HG02852 (cell line): ENCODE data around the gene TNS3.

Experiments used
- ATAC-seq: cut with Tn5 transposase; IDR thresholded peaks from one replicate; pipeline ENCODE4 v1.9.1; 2021; ENCODE audit warnings: mild to moderate bottlenecking, moderate library complexity; ENCODE audit not compliant: unreplicated experiment

TNS3 gene

DNA sequence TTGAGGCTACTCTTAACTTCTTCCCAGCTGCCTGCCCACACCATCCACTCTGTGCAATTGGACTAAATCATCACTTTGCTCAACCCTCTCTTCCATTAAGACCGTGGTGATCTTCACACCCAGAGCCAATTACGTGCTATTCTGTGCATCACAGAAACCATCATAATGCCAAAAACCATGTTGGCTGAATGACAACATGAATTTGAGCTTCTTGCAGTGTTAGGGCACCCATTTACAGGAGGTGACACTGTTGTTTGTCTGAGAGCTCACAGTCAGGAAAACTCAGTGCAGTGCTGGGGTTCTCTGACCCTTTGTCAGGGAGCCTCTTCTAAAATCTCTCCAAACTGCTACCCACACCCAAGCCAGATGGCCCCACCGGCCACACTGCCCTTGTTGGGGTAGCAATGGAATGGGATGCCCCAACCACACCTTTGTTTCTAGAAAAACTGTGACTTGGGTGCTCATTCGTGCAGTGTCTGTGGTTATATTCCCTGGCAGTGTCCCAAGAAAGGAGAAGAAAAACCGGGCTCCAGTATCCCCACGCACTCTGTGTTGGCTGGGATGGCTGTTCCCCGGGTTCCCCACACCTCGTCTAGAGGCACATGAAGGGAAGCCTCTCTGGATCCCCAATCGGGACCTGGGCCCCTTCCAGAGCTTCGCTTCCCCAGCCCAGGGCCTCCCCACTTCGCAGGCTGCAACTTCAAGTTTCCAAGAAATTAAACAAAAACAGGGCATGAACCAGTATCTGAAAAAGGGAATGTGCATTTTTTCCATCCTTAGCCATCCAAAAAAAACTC lies 2.0 kb upstream of the TNS3 start:
- no peak for ATAC-seq

DNA sequence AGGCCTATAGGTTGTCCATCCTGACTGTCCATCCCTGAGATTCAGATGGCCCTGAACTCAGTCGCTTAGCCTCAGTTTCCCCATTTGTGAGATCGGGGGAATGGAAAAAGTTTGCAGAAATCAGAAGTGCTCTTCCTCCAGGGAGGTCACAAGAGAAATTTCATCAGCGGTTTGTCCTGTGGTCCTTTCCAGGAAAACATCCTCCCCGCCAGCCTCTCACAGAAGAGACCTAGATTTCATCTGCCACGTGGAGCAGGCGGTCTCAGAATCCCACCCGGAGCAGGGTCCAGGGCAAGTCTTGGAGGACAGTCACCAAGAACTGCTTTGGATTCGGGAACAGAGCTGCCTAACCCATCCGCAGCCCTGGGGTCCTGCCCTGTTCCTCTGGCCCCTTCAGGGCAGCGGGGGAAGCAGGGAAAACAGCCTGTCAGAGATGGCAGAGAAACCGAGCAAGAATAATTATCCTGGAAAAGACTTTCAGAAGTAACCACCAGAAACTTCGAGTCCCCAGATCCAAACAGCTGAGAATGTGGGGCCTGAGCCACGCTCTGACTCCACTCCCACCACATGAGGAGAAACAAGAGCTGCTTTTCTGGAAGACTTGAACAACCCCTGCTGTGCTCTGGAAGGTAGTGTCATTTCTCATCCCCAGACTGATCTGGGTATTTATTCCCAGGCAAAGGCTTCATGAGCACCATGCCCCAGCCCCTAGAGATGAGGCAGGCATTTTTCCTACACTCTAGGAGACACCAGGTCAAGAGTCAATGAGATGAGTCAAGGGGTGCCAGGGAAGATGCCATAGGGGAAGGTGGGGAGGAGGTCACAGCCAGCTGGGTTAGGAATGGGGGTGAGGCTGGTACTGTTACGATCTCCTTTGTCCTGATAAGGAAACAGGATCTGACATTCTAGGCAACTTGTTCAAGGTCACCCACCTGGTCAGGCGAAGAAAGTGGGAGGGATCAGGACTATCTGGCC lies 1.1 kb upstream of the TNS3 start:
- ATAC-seq = no peak

DNA sequence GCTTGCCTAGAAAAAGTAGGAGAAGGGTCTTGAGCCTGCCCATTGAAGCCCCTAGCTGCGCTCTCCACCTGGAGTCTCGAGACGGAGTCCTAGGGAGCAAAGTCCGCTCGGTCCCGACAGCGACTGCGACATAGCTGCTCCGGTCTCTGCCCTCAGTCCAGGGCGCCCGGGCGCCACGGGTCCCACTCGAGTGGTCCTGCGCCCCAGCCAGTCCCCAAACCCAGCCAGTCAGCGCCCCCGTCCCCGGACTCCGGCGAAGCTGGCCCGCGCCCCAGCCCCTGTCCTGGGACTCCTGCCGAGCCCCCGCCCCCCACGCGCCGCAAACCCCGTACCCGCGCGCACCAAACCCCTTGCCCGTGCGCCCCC lies 490 bp downstream of the TNS3 start:
- ATAC-seq = no peak

DNA sequence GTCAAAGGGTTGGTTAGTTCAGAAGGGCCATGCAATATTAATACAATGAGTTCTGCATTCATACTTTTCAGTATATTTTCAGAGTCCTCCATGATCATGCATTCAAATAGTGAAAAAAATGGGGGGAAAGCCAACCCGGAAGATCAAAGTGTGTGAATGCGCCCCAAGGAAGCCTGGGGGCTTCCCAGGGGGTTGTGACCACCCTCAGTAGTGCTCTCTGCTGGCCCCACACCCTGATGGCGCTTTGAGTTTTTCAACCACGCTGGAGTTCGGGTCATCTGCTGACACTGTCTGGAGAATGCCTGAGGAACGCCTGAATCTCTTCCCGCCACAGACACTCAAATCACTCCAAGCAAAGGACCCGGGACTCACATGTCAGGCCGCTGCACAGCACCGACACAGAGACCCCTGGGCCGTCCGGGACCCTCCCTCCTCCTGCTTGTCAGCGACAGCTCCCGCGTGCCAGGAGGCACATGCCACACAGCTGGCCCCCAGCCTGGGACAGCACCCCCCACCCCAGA lies 1.0 kb downstream of the TNS3 start:
- ATAC-seq = no peak

DNA sequence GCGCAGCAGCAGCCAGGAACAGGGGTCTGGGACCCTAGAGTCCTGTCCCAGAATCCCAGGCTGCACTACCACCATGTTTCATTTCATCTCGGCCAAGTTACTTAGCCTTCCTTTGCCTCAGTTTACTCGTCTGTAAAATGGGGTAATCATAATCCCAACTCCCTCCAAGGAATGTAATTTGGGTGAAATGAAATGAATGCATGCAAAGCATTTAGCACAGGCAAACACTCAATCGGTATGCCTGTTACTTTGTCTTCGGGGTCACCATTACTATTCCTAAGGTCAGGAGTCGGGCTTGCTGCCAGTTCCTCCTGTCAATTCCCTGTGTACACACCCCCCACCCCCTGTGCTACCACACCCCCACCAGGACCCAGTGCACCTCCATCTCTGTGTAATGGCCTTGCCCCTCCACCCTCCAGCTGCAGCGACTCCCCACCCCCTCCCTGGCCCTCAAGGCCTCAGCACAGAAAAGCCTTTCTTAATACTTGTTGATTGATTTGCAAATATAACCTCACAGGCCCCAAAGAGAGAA lies 1.7 kb downstream of the TNS3 start:
- ATAC-seq = no peak

DNA sequence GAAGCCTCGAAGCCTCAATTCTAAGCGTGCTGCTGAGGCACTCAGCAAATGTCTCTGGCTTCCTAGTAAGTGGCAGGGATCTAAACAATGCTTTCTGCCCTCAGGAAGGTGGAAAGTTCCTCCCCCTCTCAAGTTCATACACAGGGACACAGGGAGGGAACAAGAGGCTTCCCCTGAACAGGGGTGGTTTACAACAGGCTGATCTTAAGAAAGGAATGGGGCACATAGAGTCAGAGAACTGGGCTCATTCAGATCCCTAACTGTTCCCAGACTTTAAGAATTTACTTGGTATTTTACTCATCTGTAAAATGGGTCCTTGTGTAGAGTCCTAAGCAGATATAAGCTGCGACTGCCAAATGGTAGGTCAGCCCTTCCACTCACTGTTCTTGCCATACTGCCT lies 2.5 kb downstream of the TNS3 start:
- ATAC-seq = no peak

DNA sequence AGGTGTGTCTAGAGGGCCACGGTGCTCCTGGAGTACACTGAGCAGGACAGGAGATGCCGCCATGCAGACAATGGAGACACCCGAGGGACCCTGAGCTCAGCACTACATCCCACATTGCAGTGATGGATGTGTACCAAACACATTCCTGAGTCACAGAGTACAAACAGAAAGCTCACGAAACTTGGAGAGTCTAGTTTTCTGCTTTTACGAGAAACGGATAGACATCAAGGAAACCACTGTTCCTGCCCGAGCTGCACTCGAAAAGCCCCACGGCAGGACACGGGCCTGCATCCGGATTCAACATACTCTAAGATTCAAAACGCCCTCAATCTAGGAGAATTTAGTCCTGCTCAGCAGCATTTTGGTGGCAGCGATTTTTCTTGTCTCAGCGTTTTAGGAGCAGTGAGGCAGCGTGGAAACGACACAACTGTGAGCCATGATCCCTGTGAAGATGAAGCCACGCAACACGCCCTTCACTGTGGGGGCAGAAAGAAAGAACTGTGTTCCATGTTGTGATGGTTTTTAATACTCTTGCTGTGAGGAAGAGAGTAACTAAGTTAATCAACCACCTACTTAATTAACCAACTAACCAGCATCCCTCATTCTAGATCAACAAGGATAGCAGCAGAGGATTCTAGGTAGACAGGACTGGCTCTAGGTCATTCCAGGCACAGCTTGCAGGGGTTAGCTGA lies 3.2 kb downstream of the TNS3 start:
- no peak for ATAC-seq

DNA sequence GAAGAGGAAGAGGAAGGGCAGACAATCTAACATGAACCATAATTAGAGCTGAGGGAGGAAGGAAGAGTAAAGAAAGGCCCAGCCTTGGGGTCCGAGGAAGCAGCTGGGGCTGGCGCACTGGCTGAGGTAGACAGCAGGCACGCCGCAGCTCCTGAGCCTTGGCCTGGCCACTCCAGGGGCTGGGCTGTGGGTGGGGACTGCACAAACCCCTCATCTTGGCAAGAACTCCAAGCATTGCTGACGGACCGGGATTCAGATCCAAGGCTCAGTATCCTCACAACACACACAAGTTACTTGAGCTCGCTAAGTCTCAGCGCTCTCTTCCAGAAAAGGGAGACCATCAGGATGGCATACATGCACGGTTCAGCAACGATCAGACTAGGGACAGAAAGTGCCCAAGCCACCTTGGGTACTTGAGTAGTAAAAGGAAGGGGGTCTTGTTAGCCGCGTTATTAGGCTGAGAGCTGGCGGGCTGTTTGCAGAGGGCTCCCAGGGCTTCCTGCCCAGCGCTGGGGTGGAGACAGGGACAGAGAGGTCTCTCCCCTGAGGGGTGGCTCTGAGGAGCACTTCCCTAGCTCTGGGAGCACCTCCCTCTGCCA lies 4.5 kb downstream of the TNS3 start:
- ATAC-seq = no peak

DNA sequence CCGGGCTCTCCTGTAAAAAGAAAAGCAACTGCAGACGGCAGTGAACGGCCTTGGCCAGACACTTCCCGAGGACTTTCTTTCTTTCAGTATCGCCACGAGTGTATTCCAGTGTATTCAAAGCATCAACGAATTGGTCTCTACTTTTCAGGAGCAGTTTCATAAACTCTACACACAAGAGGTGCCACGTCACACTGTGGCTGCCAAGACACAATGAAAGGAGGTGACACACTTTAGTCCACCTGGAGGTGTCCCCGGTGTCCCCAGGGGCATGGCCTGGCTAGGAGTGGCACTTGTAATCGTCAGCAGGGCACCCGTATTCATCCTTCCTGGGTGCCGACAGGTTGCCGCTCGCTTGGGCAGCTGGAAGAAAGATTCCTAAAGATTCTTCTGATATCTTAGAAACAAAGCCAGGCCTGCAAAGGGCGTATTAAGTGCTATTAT lies 5.0 kb downstream of the TNS3 start:
- no peak for ATAC-seq

DNA sequence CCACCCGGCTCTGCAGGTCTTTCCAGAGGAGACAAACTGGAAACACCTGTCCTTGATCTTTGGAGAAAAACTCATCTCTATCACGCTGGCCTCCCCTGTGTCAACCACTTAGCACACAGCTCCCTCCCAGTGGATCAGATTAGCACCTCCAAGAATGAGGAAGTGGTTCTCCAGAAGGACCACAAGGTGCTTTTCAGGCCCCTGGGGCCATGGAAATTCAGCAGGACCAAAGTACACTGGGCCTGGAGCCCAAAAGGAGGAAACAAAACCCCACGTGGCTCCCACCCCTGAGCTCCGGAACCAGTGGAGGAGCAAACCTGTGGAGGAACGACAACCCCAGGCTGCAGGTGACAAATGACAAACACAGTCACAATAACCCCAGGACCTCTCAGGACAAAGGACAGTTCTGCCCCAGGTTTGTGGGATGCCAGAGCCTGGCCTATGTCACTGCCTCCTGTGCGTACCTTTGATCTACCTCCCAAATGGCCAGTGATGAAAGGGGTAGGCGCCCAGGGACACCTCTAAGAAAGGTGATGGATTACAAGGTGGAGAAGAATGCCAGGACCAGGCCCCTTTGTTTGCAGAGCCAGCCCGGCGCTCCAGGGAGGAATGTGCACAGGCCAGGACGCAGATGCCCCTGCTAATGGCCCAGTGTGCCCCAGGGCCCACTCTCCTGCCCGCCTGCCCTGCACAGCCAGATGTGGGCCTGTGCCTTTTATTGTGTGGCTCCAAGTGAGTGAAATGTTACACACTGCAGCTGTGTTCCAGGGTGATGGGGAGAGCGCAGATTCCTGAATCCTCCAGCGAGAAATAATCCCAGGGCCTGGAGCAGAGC lies 5.7 kb downstream of the TNS3 start:
- ATAC-seq = no peak

DNA sequence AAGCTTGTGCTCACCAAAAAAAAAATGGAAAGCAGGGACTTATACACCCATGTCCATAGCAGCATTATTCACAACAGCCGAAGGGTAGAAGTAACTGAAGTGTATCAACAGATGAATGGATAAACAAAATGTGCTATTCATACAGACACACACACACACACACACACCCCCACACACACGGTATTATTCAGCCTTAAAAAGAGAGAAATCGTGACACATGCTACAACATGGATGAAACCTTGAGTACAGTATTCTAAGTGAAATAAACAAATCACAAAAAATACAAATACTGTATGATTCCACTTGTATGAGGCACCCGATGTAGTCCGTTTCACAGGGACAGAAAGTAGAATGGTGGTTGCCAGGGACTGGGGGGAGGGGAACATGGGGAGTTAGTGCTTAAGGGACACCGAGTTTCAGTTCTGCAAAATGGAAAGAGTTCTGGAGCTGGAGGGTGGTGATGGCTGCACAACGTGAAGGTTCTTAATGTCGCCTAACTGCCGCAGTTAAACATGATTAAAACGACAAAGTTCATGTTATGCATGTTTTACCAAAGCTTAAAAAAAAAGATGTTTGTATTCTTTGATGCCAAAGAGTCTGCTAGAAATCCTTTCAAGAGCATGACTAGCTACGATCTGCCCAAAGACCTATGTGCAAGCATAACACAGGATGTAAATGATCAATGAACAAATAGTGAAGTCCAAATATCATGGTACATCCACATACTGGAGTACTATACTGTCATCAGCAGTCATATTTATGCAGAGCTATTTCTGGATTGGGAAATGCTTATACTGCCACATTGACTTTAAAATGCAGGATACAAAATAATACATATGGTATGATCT lies 7.2 kb downstream of the TNS3 start:
- ATAC-seq = peak; percentile 87

DNA sequence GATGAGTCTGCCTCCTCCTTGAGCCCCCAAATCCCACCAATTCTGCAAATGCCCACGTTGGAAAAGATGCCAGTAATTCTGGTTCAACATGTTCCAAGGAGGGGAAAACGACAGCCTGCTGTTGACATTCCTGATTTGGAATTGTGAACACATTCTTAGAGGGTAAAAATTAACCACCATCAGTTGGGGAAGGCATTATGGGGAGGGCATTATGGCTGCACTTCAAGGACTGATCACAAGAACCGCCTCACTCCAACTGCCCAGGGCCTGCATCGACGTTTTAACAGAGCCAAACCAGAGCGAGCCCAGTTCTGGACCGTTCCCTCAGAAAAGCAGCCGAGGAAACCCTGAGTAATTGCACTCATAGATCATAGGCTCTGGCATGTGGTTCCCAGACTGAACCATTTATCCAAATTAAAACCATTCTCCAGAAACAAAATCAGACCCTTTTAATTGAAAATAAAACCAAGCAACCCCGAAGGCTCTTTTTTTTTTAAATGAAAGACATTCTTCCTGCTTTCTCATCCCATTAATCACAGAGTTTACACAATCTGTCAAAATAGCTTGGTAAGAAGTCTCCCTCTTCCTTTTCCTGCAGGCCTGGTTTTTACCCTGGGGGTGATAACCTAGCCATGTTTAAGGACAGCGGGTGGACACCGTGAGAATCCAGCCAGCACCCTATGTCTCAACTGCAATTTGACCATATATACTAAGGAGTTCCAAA lies 8.0 kb downstream of the TNS3 start:
- ATAC-seq = no peak

DNA sequence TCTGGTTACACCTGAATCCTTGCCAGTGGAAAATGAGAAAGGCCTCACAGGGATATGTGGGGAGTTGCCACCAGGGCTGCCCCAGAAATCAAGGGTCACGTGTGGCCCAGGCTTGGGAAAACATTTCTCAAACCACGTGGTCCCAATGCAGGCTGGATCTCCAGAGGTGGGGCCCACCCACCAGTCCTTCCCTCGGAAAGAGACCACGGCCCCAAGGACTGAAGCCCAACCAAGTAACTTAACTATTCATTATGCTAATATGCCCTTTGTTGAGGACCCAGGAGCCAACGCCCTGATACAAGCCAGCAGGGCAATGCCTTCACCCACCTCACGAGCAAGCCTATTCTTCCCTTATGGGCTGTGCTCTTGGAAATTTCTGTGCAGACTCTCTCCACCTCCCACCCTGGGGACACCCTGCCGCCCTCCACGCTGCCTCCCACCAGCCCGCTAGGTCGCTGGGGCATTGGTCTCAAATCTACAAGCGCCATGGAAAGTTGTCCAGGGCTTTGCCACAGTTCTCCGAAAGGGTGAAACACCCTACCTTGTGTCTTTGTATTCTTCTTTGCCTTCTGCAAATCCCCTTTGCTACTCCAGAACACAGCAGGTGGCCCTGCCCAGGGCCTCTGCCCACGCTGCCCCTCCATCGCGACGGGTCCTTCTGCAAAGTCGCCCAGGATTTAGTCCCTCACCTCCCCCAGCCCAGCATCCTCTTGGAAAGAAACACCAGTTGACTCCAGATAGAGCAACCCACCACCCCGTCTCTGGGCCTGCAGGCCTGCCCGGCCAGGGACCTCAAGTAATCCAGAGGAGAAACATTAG lies 8.8 kb downstream of the TNS3 start:
- no peak for ATAC-seq

DNA sequence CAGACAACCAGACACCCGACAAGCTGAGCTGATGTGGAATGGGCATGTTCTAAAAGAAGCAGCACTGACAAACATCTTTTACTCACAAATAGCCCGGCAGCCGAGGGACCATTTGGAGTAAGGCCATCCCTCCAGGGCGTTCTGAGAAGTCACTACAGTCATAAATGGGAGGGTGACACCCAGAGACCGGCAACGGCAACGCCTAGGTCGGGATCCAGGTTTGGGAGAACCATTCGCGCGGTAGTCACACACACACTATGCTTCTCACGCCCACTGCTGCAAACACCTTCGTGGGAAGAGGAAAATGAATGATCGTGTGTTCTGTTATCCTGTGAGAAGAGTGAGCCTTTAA lies 9.8 kb downstream of the TNS3 start:
- ATAC-seq = no peak

DNA sequence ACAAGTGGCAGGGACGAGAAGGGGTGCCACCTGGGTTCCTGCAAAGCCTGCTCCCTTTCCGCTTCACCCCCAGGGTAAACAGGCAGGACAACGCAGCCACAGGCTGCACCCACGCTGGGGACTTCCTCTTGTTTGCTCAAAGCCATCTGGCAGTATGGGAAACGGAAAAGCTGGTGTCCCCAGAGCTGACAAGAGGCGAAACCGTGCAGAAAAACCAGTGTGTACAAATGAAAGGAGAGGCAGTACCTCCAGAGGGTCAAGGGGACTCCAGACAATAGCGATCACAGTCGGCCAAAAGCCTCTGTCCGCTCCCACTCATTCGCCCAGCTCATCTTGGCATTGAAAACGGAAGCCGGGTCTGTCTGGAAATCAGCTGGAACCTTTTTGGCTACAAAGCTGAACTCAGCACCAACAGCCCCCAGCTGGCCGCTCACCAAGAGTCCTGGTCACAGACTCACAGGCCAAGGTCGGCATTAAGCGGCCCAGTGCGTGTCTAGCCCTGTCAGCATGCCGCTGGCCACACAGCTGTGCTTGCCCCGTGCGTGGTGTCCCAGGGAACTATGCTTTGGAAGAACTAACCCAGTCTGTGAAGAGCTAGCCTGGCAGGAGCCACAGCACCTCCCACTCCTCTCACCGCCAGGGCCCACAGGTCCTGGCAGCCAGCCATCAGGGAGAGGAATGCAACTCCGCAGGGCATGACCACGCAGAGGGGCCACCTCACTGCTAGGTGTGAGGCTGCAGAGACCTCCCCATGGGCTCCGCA lies 10.4 kb downstream of the TNS3 start:
- no peak for ATAC-seq

DNA sequence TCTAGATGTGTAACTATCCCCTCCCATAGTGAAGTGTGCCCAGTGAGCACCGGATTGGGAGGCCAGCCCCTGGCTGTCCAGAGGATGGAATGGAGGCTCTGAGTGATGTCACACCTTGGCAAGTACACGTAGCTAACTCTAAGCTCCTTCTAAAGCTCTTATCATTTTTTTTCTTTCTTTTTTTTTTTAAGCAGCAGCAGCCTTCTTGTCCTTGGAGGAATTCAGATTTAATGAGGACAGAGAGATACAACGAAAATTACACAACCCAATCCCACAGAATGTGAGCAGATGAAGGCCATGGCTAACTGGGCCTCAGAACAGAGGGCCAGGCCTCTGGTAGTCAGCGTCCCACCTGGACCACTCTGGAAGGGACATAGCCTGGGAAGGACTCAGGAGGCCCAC lies 11.3 kb downstream of the TNS3 start:
- ATAC-seq = no peak

DNA sequence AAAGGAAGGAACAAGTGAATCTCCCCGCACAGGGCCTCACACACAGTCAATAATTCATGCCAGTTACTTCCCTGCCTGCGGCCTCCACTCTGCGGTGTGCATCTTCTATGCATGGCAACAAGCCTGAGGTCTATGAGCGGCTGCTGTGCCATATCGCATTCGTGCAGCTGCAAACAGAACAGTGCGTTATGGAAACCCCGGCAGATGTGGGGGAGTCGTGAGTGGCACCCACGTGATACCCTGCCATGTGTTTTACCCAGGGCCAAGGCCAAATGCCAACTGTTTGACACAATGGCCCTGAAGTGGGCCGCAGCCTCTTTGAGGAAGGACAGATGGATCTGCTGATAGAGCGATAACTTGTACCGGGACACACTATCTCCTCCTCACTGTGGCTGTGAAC lies 13.4 kb downstream of the TNS3 start:
- no peak for ATAC-seq
